Erythroblast (primary cell): ENCODE results near the gene RPUSD1.
"Not testable (repeated sequence)": the region's sequence is repeated elsewhere in the genome, so short reads cannot be mapped to it uniquely, and the experiment has no call there.

Experiments used
- GATA1 ChIP-seq: IDR thresholded peaks from 2 replicates; pipeline ENCODE4 v1.6.1; 2011; ENCODE audit warnings: low read depth, mild to moderate bottlenecking, control low read depth, low read length, moderate library complexity
- POLR2A ChIP-seq: IDR thresholded peaks from 2 replicates; pipeline ENCODE4 v1.6.1; 2011; ENCODE audit warnings: mild to moderate bottlenecking, low read length

- TF ChIP-seq POLR2A, GATA1: not testable (repeated sequence)
These were observed 45.3 kb downstream of the RPUSD1 start for GRCh38 chr16:742894-743293.
